H1 (cell line): ENCODE results near the gene MDFIC. TPM values are rescaled to one million over a fixed set of nuclear protein-coding genes. Genes with fewer than 3 reads are reported as not detected.

Experiments used
- ASH2L ChIP-seq: fragments of 200-600, 300-600 bp; sonication (generic); IDR thresholded peaks from one replicate; pipeline ENCODE4 v1.7.1; 2017; ENCODE audit warnings: low read length
- KDM1A ChIP-seq: fragments of 200-600, 300-600 bp; sonication (generic); IDR thresholded peaks from 2 replicates; pipeline ENCODE4 v1.7.1; 2016; ENCODE audit warnings: mild to moderate bottlenecking, low read length, borderline replicate concordance
- NRF1 ChIP-seq: IDR thresholded peaks from 2 replicates; pipeline ENCODE4 v1.6.1; 2011; ENCODE audit warnings: mild to moderate bottlenecking, low read depth, low read length, improper control_type of control experiment
- POU5F1 ChIP-seq: IDR thresholded peaks from 2 replicates; pipeline ENCODE4 v1.6.1; 2011; ENCODE audit warnings: low read depth, mild to moderate bottlenecking, low read length, moderate library complexity
- RBBP5 ChIP-seq: IDR thresholded peaks from 2 replicates; pipeline ENCODE4 v1.7.1; 2012; ENCODE audit warnings: low read depth, mild to moderate bottlenecking, inconsistent platforms, low read length, moderate library complexity, borderline replicate concordance
- SAP30 ChIP-seq: fragments of 300-600 bp; sonication (generic); IDR thresholded peaks from 2 replicates; pipeline ENCODE4 v1.7.1; 2012; ENCODE audit warnings: low read length, moderate library complexity, mild to moderate bottlenecking, inconsistent platforms; ENCODE audit not compliant: insufficient read depth, insufficient replicate concordance
- SIN3A ChIP-seq, 2 experiments: IDR thresholded peaks in 1 of 2; conservative IDR thresholded peaks in 1 of 2; 2 replicates each; pipeline ENCODE4 v1.6.1; 2011 to 2012; ENCODE audit warnings: low read length in 2 of 2, improper control_type of control experiment in 1 of 2, low read depth in 1 of 2, mild to moderate bottlenecking in 1 of 2
- SP1 ChIP-seq: IDR thresholded peaks from 2 replicates; pipeline ENCODE4 v1.6.1; 2011; ENCODE audit warnings: low read depth, low read length
- SUZ12 ChIP-seq: fragments of 200-600 bp; sonication (generic); IDR thresholded peaks from 2 replicates; pipeline ENCODE4 v1.6.1; 2012; ENCODE audit warnings: mild to moderate bottlenecking, inconsistent platforms, low read length, moderate library complexity, mixed read lengths
- TAF7 ChIP-seq: optimal IDR thresholded peaks from 2 replicates; pipeline ENCODE3; 2011; ENCODE audit warnings: low read depth, mild to moderate bottlenecking, inconsistent platforms, low read length, moderate library complexity, borderline replicate concordance
- TCF12 ChIP-seq: IDR thresholded peaks from 2 replicates; pipeline ENCODE4 v1.6.1; 2011; ENCODE audit warnings: low read depth, mild to moderate bottlenecking, low read length
- polyA plus RNA-seq, 7 experiments: library from polyadenylated mRNA; depleted of rRNA in 3 of 7; stranded (reverse) in 5 of 7; unstranded in 2 of 7; fragments of >200 nt in 5 of 7; fragments of 200-250 nt in 2 of 7; gene quantifications; 1 replicate in 5 of 7; 2 replicates in 1 of 7; 4 replicates in 1 of 7; pipeline versions ENCODE4 v1.2.1 to v1.2.3, GENCODE V29; 2011 to 2013; ENCODE audit warnings: missing spikeins in 2 of 7, mixed read lengths in 2 of 7
- total RNA-seq: library from RNA; stranded (reverse); fragmentation: NEBNext Ultra II Directional; extraction: Animal tissue kit (Norgen Biotek cat#: 25700); gene quantifications from 2 replicates; pipeline ENCODE4 v1.2.1, GENCODE V29; 2021

Gene MDFIC
- total and polyA plus RNA-seq, 2 of the 8 experiments (the other 6 are each of a cell fraction or from before 2014, with no cell fraction given) = 2.3 to 11.4 TPM

DNA sequence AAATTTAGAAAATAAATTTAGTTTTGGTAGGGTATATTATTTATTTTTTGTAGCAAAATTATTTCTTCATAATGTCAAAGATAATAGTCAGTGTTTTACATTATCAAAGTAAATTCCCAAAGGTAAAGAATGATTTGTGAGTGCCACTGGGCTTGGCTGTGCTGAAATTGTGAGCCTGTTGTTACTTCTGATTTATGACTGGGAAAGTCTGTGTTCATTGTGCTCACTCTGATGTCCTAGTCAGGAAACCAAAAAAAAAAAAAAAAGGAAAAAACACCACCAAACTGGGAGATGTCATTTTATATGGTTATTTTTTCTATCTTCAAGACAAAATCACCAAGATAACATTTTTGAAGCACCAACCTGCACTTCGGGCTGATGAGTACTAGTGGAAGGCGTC, 44.3 kb downstream of the MDFIC start (continued):
- no peak for TF ChIP-seq SUZ12
- no peak for TF ChIP-seq ASH2L
- no peak for TF ChIP-seq TCF12
- no peak for TF ChIP-seq POU5F1
- TF ChIP-seq SIN3A (conservative IDR thresholded peaks at IDR 0.05 in 1 of 2, IDR thresholded peaks at IDR 0.05 in 1 of 2; ENCODE audit: low read depth in 1 of 2, low read length in 2 of 2) = no peak
- TF ChIP-seq TAF7 = no peak
- TF ChIP-seq NRF1 = no peak
- no peak for TF ChIP-seq KDM1A
- no peak for TF ChIP-seq SAP30
- no peak for TF ChIP-seq SP1
- TF ChIP-seq RBBP5 = no peak
